ENCODE measurements around the gene LAMP1. TPM values are rescaled to one million over a fixed set of nuclear protein-coding genes. Genes with fewer than 3 reads are reported as not detected.

LAMP1 gene
- total RNA-seq, 2 experiments from 2014 or later = 72.2 to 80.7 TPM

GRCh38 chr13:113275387-113275786 lies 21.7 kb upstream of the LAMP1 start:
- Histone ChIP-seq H3K36me3 (ENCODE audit: insufficient read depth, low read length) (no peaks in the 10 kb centered on the region), H3K27ac (ENCODE audit: low read depth in 1 of 2, low read length in 2 of 2) (no peak overlapping the region), H3K4me3 (ENCODE audit: low read length) (no peak overlapping the region), H3K27me3 (ENCODE audit: control insufficient read depth in 1 of 2, insufficient read depth in 2 of 2, low read length in 2 of 2) (peaks cover 0 to 4% of the 10 kb centered on the region in 2 experiments), H3K4me1 (ENCODE audit: insufficient read depth, low read length) (peaks cover 4% of the 10 kb centered on the region), H3K9me3 (ENCODE audit: control insufficient read depth in 1 of 2, insufficient read depth in 1 of 2, low read length in 2 of 2) (no peaks in the 10 kb centered on the region)
- no peaks in the 10 kb centered on the region for H3K9me3 Mint-ChIP-seq
- POLR2A ChIA-PET = no interaction called here
- DNase-seq (peak in 13 of 14 experiments; percentile 7 to 64 (median 28)), ATAC-seq (ENCODE audit: poor library complexity) (peak; percentile 68)
- no peaks in the 10 kb centered on the region for H3K36me3 Mint-ChIP-seq (ENCODE audit: low read depth)
- intact Hi-C loops (cut with DNase I, micrococcal nuclease) = loop anchor here (1.0 kb wide), 1 partner anchor 119 kb away; no protein-coding TSS in a partner anchor
- peak; percentile 52 for TF ChIP-seq CTCF (IDR thresholded peaks at IDR 0.05)
- no peak overlapping the region for H3K4me3 Mint-ChIP-seq
- H3K27ac Mint-ChIP-seq = no peak overlapping the region
- H3K27me3 Mint-ChIP-seq = peaks cover 19% of the 10 kb centered on the region
- CTCF ChIA-PET = no interaction called here
- peaks cover 12% of the 10 kb centered on the region for H3K4me1 Mint-ChIP-seq (ENCODE audit: low read depth)

- POLR2A ChIA-PET = no interaction called here
- peaks cover 7% of the 10 kb centered on the region for H3K4me1 Mint-ChIP-seq (ENCODE audit: low read depth)
Observed at GRCh38 chr13:113280126-113280525, 16.9 kb upstream of the LAMP1 start.

GRCh38 chr13:113283904-113284303 lies 13.1 kb upstream of the LAMP1 start:
- no peak for TF ChIP-seq CTCF (IDR thresholded peaks at IDR 0.05)
- Histone ChIP-seq H3K4me1 (ENCODE audit: insufficient read depth, low read length) (no peaks in the 10 kb centered on the region), H3K4me3 (ENCODE audit: low read length) (no peak overlapping the region), H3K9me3 (ENCODE audit: control insufficient read depth in 1 of 2, insufficient read depth in 1 of 2, low read length in 2 of 2) (peaks cover 0 to 6% of the 10 kb centered on the region in 2 experiments), H3K27me3 (ENCODE audit: control insufficient read depth in 1 of 2, insufficient read depth in 2 of 2, low read length in 2 of 2) (peaks cover 4 to 9% of the 10 kb centered on the region in 2 experiments), H3K27ac (ENCODE audit: low read depth in 1 of 2, low read length in 2 of 2) (no peak overlapping the region), H3K36me3 (ENCODE audit: insufficient read depth, low read length) (no peaks in the 10 kb centered on the region)
- H3K9me3 Mint-ChIP-seq = no peaks in the 10 kb centered on the region
- H3K4me1 Mint-ChIP-seq (ENCODE audit: low read depth) = no peaks in the 10 kb centered on the region
- ATAC-seq (ENCODE audit: poor library complexity) (no peak), DNase-seq (no peak)
- H3K36me3 Mint-ChIP-seq (ENCODE audit: low read depth) = no peaks in the 10 kb centered on the region
- POLR2A ChIA-PET = no interaction called here
- H3K4me3 Mint-ChIP-seq = no peak overlapping the region
- H3K27ac Mint-ChIP-seq = no peak overlapping the region
- intact Hi-C loops (cut with DNase I, micrococcal nuclease) = no loop called here
- peaks cover 44% of the 10 kb centered on the region for H3K27me3 Mint-ChIP-seq
- CTCF ChIA-PET = no interaction called here

More at GRCh38 chr13:113280126-113280525, 16.9 kb upstream of the LAMP1 start:
- CTCF ChIA-PET = interaction anchor here (1.0 kb wide), 1 partner anchor 9 kb away, joined by 3 read pairs; no protein-coding TSS in a partner anchor
- Mint-ChIP-seq H3K9me3 (no peaks in the 10 kb centered on the region), H3K36me3 (ENCODE audit: low read depth) (no peaks in the 10 kb centered on the region), H3K27me3 (peaks cover 29% of the 10 kb centered on the region), H3K27ac (no peak overlapping the region), H3K4me3 (no peak overlapping the region)
- intact Hi-C loops (cut with DNase I, micrococcal nuclease) = no loop called here
- no peak for ATAC-seq (ENCODE audit: poor library complexity)
- peaks cover 4% of the 10 kb centered on the region for H3K4me1 ChIP-seq (ENCODE audit: insufficient read depth, low read length)
- no peak overlapping the region for H3K4me3 ChIP-seq (ENCODE audit: low read length)
- no peaks in the 10 kb centered on the region for H3K36me3 ChIP-seq (ENCODE audit: insufficient read depth, low read length)
- DNase-seq = no peak
- no peak overlapping the region for H3K27ac ChIP-seq (ENCODE audit: low read depth in 1 of 2, low read length in 2 of 2)
- no peak for TF ChIP-seq CTCF (IDR thresholded peaks at IDR 0.05)
- peaks cover 0 to 4% of the 10 kb centered on the region in 2 experiments for H3K27me3 ChIP-seq (ENCODE audit: control insufficient read depth in 1 of 2, insufficient read depth in 2 of 2, low read length in 2 of 2)
- no peaks in the 10 kb centered on the region for H3K9me3 ChIP-seq (ENCODE audit: control insufficient read depth in 1 of 2, insufficient read depth in 1 of 2, low read length in 2 of 2)
